GM19238 (cell line): ENCODE results near the gene P3H3.
"Not testable (repeated sequence)": the region's sequence is repeated elsewhere in the genome, so short reads cannot be mapped to it uniquely, and the experiment has no call there.

Experiments used
- DNase-seq: peaks from one replicate; pipeline ENCODE4 v3.0.0; 2011; ENCODE audit warnings: low spot score; ENCODE audit not compliant: insufficient read length

Gene P3H3

GRCh38 chr12:6888360-6888759 lies 60.2 kb downstream of the P3H3 start:
- DNase-seq = no peak

DNA sequence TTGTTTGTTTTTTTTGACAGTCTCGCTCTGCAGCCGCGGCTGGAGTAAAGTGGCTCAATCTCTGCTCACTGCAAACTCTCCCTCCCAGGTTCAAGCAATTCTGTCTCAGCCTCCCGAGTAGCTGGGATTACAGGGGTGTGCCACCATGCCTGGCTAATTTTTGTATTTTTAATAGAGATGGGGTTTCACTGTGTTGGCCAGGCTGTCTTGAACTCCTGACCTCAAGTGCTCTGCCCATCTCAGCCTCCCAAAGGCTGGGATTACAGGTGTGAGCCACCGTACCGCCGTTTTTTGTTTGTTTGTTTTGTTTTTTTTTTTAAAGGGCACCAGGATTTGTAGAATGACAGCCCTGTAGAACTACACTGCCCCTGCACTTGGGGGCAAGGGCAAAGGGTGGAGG lies 60.6 kb downstream of the P3H3 start:
- not testable (repeated sequence) for DNase-seq
